Gastroesophageal sphincter (tissue), 2 donors: ENCODE measurements around the gene GEMIN7.

ENCODE experiments used
- POLR2A ChIP-seq, 2 donors: fragments of 450-650 bp; IDR thresholded peaks; one replicate each; pipeline ENCODE4 v1.6.1; 2017; ENCODE audit warnings: antibody characterized with exemption in 2 of 2, mild to moderate bottlenecking in 2 of 2, moderate library complexity in 1 of 2
- POLR2AphosphoS5 ChIP-seq: sonication (generic); formaldehyde crosslinking; IDR thresholded peaks from one replicate; pipeline ENCODE4 v1.6.1; 2017; ENCODE audit warnings: antibody characterized with exemption

GRCh38 chr19:45113628-45114027 lies 34.6 kb downstream of the GEMIN7 start:
- TF ChIP-seq POLR2A (IDR thresholded peaks at IDR 0.05) (no peak), POLR2AphosphoS5 (no peak)
